GDM1 (cell line): Measurements from ENCODE around the gene MCF2L.

Experiments used
- DNase-seq: peaks from one replicate; lab custom pipeline; 2025; lab: John Stamatoyannopoulos, UW

The MCF2L gene

DNA sequence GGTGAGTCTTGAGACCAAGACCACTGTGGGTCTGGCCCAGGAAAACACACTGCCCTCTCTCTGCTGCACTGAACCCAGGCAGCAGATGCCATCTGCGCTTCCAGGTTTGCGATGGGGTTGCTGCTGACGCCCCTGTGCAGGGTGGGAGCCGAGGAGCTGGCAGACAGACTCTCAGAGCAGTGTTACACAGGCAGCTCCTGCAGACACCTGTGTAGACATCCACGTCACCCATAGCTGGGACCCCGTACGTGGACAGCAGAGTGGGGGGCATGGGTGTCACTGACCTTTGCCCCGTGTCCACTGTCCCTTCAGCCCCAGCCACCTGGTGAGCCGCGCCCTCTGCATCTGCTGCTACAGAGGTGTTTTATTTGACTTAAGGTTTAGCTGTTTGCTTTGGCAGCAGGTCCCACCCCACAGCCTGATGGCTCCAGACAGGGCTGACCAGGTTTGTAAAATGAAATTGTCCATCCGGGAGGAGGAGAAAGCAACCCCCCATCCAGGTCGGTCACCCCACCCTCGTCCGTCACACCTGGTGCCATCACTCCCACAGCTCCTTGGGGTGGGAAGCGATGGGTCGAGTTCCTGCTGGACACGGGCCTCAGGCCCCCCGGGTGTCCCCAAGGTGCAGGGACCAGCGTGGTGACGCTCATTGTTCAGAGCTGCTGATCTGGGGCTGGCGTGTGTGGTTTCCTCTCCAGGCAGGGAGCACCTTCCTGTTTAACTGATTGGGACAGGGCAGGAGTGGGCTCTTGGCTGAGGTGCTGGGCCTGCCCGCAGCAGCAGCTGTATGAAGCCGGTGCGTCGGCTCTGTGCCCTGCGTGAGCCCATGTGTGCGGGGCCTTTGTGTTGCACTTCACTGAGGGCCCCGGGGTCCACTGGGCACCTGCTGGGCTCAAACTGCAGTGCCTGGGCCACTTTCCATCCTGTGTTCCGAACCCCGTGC, 28.4 kb downstream of the MCF2L start:
- no peak for DNase-seq

DNA sequence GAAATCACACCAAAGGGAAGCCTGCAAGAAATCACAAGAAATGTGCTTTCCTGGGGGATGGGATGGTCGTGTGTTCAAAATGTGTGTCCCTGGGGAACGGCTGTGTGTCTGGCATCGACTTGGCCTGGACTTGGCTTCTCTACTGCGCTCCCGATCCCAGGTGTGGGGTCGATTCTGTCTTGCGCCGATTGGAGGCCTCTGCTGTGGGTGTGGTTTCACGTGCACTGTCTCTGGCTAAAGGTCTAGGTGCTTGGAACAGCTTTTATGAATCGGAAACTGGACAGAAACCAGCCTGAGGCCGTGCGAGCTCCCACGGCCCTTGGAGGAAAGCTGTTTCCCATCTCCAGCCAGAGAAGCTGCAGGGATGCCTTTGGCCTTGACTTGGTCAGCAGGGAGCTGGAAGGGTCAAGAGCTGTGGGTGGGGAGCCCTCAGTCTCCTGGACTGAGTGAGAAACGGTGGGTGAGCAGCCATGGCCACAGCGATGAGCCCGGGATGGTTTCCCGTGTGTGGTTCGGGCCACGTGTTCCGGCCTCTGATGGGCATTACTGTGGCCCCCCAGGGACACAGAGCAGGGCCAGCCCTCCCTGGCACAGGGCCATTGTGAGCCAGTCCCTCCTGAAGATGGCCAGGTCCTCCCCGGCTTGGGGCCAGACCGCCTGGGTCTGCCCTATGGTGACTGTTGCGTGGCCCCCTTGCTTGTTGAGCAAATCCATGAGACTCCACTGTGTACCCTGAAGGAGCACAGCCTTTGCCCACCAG, 29.7 kb downstream of the MCF2L start:
- DNase-seq: no peak

DNA sequence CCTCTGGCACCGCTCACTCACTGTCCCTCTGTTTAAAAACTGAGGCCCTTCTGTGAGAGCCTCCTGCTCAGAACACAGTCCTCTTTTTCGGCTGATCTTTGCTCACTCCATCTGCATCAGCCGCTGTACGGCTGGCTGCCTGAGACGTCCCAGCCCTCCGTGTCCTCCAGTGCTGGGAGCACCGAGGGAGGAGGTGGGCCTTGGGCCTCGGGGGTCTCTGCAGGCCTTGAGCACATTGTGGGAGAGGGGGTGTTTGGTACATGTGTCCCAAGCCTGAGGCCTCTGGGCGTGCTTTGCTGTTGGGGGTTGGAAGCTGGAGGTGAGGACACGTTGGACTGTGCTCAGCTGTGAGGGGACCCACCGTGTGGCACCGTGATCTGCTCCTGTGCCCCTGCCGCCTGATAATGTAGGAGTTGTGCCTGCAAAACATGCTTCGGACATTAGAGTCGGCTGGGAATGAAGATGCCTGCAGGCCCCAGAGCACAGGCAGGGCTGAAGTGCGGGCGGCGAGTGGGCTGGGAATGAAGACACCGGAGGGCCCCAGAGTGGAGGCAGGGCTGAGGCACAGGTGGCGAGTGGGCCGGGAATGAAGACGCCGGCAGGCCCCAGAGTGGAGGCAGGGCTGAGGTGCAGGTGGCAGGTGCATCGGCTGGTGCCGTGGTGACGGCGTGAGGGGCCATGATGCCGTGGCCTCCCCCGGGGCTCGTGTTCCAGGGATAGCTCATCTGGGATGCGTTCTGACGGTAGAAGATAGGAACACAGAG, 30.6 kb downstream of the MCF2L start:
- DNase-seq: no peak

DNA sequence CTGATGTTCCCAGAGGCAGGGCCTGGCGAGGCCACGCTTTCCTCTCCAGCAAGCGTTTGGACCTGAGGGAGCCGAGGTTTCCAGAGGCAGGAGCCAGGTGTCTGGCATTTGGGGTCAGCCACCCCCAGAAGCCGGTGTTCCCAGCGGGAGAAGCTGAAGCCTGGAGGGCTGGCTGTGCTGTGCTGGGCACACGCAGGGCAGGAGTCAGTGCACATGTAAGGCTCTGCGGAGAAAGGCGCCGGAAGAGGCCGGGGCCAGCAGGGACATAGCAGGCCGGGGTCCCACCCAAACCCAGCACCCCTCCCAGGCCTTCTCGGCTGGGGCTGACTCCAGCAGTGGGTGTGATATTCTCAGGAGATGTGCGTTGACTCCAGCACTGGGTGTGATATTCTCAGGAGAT, 31.6 kb downstream of the MCF2L start:
- no peak for DNase-seq

DNA sequence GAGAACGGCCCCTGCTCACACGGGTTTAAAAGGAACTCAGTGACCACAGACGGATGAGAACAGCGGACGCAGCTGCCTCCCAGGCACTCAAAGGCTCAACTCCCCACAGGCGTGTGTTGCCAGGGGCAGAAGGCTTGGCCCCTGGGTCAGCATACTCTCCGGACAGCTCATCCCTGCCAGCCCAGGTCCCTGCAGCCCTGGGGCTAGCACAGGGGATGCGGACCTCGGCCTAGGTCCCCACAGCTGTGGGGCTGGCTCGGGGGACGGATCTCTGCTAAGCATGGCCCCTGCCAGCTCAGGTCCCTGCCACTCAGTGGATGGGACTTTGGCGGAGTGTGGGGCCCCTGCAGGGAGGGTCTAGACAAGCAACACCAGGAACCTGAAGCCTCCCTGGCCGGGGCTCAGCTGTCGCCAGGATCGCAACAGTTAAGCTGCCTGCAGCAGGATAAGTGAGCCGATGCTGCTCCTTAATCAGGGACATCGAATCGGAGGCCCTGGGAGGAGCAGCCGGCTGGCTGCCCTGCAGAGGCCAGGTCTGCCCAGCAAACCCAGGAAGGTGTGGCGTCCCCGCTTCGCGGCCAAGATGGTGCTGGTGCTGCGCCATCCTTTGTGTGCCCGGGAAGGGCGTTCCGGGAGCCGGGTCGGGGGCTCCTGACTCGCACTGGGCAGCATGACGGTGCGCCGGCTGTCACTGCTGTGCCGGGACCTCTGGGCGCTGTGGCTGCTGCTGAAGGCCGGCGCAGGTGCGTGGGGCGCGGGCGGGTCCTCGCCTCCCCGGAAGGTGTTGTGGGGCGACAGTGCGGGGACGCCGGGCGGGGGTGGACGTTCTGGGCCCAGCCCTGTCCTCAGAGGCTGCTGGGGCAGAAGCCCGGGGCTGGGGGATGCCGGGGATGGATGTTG, 32.5 kb downstream of the MCF2L start:
- DNase-seq: no peak

DNA sequence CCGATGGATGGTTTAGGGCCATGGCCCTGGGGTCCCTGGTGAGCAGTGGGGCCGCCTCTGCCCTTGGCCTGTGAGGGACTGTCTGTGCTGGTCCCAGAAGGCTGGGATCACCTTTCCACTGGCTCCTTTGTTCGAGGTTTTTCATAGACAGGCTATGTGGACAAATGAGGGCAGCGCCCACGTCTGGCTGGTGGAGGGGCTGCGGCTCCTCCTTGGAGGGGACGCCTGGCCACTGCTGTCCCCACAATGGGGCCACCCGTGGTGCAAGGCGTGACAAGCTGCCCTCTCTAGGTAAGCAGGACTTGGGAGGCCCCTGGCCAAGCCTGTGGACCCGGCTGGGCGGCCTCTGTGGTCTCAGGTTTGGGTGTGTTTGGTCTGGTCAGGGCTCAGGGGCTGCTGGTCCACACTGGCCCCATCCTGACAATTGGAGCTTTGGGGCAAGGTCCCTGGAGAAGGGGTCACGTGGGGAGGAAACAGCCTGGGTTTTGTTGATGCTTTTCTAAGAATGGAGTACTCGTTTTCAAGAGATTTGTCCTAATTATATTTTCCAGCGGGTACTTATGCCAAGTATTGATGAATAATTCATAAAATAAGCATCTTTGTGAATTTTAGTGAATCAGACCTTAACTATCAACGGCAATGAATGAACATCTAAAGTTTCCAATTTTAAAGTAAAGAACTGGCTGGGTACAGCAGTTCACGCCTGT, 33.3 kb downstream of the MCF2L start:
- no peak for DNase-seq

DNA sequence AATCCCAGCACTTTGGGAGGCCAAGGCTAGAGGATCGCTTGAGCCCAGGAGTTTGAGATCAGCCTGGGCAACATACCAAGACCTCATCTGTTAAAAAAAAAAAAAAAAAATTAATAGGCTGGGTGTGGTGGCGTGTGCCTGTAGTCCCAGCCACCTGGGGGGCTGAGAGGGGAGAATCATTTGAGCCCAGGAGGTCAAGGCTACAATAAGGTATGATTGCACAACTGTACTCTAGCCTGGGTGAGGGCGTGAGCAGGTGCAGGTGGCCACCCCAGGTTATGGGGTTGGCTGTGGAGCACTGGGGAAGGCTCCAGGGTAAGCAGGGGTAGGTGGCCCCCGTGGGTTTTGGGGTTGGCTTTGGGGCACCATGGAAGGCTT, 33.9 kb downstream of the MCF2L start:
- no peak for DNase-seq

DNA sequence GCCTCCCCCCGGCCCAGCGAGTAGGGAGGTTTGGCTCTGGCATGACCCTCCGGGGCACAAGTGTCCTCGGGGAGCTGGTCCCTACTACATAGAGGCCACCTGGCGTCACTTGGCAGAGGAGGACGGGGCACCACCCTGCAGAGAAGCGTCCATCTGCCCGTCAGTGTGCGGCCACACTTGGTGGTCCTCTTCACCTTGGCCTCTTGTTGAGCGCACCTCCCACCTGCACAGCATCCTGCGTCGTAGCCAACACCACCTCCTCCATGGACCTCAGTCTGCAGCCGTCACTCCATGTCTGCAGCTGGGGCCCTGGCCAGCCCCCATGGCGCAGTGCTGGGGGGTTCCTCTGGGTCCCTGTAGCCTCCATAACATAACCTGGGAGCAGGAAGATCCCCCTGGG, 35.1 kb downstream of the MCF2L start:
- no peak for DNase-seq

DNA sequence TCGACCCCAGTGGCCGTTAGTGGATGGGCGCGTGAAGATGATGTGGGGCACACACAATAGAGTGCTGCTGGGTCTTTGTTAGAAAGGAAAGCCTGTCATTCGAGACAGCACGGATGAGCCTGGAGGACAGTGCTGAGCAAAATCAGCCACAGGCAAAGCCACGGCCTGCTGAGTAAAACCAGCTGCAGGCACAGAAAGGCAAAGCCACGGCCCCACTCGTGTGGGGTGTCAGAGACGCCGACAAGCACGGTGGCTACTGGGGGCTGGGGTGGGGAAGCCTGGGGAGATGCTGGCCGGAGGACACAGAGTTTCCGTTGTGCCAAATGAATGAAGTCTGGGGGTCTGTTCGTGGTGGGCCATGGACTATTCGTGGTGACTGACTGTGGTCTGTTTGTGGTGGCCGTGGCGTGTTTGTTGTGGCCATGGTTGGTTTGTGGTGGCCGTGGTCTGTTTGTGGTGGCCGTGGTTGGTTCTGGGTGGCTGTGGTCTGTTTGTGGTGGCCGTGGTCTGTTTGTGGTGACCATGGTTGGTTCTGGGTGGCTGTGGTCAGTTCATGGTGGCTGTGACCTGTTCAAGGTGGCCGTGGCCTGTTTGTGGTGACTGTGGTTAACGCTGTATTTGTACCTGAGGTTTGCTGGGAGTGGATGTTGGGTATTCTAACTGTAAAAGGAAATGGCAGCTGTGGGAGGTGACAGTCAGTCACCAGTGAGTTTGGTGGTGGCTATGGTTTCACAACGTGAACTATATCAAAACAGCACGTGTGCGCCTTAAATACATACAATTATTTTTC, 36.3 kb downstream of the MCF2L start:
- DNase-seq: no peak

DNA sequence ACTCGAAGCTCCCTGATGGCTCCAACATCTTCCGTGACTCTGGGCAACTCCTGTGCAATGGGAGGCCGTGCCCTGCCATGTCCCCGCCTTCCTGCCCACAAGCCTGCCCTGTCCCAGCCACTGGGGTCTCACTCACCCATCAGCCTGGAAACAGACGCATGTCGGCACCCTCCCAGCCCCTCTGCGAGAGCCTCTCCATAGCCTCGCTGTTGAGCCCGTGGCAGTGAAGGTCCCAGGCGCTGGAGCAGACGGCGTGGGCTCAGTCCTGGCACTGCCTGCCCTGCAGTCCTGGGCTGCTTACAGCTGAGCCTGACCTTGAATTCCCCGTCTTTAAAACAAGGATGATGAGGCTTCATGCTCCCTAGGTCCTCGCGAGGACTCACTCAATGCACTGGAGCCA, 37.0 kb downstream of the MCF2L start:
- no peak for DNase-seq

DNA sequence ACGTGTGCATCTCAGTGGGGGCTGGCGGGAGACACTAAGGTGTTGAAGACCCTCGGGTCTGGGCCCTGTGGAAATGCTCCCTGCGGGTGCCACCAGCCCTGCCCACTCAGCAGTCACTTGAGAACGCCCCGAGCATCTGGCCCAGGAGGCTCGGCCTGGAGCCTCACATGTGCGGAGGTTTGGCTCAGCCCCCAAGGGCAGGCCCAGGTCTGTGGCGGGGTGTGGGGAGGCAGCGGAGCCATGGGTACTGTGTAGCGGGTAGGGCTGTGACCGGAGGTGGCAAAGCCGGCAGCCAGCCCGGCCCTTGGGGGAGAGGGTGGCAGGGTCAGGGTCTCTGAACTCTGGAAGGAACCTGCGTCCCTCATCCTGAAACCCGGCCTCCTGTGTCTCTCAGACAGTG, 37.6 kb downstream of the MCF2L start:
- no peak for DNase-seq

DNA sequence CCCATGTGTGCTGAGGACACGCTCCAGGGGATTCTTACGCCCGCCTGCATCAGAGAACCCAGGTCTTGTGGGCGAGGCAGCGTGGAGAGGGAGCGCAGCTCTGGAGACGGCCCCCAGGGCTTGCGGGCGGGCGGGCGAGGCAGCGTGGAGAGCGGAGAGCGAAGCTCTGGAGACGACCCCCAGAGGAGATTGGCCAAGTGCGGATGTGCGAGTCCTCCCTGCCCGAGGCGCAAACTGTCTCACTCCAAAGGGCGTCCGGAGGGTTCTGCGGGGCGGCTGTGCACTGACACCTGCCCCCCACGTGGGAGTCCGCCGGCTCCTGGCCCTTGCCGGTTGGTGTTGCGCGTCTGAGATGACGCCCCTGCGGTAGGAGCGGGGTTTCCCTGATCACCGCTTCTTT, 39.8 kb downstream of the MCF2L start:
- DNase-seq: no peak

DNA sequence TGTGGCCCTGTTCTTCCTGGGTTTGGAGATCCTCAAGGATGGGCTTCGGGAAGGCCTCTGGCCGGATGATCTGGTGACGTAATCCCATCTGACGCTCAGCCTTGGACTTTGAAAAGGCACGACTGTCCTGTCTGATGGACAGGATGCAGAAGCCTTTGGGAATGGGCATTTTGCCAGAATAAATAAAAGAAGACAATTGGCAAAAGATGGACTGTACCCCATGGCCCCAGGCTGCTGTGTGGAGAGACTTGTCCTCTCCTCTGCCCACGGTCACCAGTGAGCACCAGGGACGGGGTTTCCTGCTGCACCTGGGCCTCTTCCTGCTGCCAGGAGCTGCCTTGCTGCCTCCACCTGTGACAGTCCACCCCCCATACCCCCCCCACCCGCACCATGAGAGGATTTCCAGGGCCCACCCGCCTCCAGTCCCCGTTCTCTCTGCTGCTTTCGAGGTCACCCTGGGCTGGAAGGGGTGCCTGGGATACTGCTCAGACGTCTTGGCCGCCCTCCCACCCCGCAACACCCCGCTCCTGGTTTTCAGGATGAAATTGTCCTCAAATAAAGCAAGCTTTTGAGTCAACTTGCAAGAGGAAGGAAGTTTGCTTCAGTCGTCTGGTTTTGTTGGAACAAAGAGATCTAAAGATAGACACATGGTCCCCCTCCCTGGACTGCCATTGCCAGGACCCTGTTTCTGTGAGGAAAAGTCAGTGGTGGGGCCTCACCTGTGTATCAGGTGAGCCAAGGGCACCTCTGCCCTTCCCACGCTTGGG, 40.9 kb downstream of the MCF2L start:
- no peak for DNase-seq

DNA sequence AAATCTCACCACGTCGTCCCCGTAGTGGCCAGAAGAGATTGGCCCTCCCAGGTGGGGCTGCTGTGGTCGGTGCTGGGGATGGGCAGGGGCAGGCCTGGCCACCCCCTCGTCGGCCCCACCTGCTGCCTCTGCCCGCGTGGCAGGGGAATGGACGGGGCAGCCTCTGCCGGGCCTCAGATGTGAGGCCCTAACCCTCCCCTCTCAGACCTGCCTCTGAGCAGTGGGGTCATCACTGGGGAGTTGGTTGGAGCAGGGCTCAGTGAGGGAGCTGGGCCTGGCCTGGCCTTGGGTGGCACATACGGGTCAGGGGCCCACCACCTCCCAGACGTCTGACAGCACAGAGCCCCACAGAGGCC, 41.5 kb downstream of the MCF2L start:
- no peak for DNase-seq

DNA sequence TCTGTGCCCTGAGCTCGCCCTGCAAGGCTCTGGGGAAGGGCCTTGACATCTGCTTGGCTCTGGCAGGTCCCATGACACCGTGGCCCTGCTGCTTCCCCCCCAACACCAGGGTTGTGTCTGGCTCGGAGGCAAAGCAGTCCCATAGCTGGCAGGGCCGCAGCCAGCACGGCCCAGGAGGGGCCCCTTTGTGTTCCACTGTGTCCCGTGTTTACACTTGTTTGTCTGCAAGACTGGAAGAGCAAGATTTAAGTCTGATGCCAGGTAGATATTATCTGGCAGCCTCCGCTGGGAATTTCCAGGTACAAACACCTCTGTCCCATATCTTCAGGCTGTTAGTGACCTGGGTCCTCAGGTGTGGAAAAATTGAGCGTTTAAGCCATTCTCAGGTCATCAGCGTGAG, 44.3 kb downstream of the MCF2L start:
- no peak for DNase-seq

DNA sequence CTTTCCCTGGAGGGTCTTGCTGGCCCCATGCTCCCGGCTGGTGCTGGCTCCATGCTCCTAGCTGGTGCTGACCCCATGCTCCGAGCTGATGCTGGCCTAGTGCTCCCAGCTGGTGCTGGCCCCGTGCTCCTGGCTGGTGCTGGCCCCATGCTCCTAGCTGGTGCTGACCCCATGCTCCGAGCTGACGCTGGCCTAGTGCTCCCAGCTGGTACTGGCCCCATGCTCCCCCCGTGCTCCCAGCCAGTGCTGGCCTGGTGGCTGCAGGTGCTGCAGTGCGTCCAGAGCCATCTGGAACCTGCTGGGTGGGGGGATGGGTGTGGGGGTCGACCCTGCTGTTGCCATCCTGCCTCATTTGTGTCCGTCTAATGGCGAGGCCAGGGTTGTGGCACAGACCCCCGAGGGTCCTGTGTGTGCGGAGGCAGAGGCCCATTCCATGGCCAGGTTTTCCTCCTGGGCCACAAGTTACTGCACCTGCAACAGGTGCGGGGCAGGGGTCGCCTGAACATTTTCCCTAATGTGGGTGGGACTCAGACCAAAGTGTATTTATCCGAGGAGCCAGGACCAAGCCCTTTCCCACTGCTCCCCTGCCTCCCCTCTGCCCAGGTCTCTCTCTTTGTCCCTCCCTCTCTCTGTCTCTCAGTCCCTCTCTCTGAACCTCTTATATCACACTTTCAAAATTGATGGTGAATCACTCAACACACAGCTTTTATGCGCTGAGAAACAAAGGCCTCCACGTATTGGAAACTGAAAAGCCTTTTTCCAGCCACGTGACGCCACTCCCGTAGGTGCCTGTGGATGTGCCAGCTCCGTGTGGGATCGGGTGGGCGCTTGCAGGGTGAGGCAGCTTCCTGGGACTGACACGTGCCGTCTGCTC, 45.1 kb downstream of the MCF2L start:
- DNase-seq: no peak

DNA sequence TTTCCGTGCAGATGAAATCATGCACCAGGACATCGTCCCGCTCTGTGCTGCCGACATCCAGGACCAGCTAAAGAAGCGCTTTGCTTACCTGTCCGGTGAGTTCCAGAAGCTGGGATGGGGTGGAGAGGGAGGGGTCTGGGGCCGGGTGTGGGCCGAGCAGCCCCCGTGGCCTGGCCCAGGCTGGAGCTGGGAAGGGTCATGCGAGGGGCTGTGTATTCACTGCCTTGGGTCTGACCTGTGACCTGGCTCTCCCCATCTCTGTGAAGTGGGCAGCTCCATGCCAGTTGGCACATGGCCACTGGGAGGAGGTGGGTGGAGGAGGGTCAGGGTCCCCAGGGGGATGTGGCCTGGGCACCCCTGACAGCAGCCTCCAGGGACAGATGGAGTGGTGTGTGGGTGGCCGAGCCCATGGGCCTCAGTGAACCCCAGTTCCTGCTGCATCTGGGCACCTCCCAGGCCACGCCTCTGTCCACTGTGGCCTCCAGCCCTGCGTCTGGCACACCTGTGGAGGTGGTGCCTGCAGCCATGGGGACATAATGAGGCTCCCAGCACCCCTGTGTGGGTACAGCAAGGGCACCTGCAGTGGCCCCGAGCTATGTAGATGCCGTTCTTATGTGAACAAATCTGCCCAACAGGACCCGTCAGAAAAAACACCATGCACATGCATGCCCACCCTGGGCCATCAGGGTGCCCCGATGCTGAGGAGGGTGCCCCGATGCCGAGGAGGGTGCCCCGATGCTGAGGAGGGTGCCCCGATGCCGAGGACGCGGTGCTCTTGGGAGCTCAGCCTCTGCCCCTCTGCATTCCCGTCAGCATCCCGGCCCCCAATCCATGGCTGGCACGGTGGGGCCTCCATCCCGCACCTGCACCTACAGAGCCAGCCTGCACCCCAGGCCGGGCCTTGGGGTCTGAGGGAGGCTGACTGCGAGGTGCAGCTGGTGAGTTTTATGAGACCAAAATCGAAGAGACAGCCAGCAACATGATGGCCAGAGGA, 46.0 kb downstream of the MCF2L start:
- no peak for DNase-seq
